Posterior vena cava (tissue), 2 donors: ENCODE data around the gene TRPM5. TPM values are rescaled to one million over a fixed set of nuclear protein-coding genes. Genes with fewer than 3 reads are reported as not detected.

ENCODE experiments used
- DNase-seq: peaks from one replicate; pipeline ENCODE4 v3.0.0-alpha.2; 2020; ENCODE audit warnings: low spot score
- intact Hi-C, 2 donors: fragments of 100-400 bp; cut with DNase I; formaldehyde crosslinking; loops; one replicate each; pipeline versions ENCODE4 v1.14.1 to v1.14.2; 2022 to 2023
- total RNA-seq, 2 donors: library from RNA; stranded (reverse); fragmentation: NEBNext Ultra II Directional; extraction: Animal tissue kit (Norgen Biotek cat#: 25700); gene quantifications; one replicate each; pipeline ENCODE4 v1.2.1, GENCODE V29; 2021
- donor health status: DM: yes; HTN: yes; CAD: no.
- donor health status: DM: yes; HTN: yes; CAD: no.

The TRPM5 gene
- total RNA-seq, 2 donors from 2014 or later, result not detected

DNA sequence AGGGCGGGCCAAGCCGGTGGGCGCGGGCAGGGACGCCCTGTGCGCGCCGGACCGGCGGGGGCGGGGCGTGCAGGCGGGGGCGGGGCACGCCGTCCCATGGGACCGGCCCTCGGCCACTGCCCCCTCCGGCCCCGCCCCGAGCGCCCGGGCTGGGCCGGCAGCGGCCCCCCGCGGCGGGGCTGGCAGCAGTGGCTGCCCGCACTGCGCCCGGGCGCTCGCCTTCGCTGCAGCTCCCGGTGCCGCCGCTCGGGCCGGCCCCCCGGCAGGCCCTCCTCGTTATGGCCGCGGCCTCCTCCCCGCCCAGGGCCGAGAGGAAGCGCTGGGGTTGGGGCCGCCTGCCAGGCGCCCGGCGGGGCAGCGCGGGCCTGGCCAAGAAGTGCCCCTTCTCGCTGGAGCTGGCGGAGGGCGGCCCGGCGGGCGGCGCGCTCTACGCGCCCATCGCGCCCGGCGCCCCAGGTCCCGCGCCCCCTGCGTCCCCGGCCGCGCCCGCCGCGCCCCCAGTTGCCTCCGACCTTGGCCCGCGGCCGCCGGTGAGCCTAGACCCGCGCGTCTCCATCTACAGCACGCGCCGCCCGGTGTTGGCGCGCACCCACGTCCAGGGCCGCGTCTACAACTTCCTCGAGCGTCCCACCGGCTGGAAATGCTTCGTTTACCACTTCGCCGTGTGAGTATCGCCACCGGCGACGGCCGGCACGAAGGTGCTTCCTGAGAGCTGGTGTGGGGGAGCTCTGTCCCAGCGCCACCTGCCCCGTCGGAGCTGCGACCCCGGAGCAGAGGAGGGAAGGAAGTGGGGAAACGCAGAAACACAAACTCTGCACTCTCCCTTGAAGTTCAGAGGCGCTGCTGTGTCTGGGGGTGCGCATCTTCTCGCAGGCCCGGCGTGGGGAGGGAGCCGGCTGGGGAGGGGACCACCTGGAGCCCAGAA is 769 bp upstream of the TRPM5 start, which contains the start of gene KCNQ1:
KCNQ1 (plus strand) TSS at position 188 of the 925 bp plus-strand sequence; CDS start at position 279, 91 bp downstream.
- intact Hi-C loops, result no loop called here

DNA sequence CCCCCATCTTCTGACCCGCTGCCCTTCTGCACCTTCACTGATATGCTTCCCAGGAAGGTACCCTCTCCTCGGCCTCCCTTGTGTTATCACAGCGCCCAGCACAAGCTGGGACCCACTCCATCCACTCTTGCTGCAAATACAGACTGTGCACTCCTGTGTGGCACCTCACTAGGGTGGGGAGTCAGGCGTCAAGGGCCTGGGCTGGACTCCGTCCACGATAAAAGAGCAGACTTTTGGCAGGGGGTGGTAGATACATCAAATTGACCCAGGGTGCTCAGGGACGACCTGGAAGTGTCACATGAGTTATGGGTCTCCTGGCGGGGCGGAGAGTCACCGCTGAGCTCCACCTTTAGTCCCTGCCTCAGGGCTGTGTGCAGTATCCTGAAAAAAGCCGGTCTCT is 908 bp downstream of the TRPM5 start:
- DNase-seq, result peak; percentile 47
- intact Hi-C loops, result loop anchor here in 1 of 2 donors (2.0 kb wide), 1 partner anchor 39 kb away; no protein-coding TSS in a partner anchor

More for the DNA sequence above, 769 bp upstream of the TRPM5 start, which contains the start of gene KCNQ1:
- peak; percentile 80 for DNase-seq

DNA sequence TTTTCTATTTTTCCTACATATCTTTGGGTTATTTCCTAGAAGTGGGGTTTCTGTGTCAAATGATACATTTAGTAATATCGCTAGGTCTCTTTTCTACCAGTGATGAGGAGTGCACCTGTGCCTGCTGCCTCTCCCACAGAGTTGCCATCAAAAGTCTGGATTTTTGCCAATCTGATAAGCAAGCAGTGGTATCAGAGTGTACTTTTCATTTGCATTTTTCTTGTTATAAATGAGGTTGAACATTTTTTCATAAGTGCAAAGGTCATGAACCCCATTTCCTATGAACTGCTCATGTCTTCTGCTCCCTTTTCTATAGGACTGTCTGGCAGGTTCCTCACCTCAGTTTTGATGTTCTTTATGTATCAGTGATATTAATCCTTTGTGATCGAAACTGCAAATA is 1.7 kb downstream of the TRPM5 start:
- intact Hi-C loops, result loop anchor here in 1 of 2 donors (2.0 kb wide), 1 partner anchor 40 kb away; no protein-coding TSS in a partner anchor
- no peak for DNase-seq

DNA sequence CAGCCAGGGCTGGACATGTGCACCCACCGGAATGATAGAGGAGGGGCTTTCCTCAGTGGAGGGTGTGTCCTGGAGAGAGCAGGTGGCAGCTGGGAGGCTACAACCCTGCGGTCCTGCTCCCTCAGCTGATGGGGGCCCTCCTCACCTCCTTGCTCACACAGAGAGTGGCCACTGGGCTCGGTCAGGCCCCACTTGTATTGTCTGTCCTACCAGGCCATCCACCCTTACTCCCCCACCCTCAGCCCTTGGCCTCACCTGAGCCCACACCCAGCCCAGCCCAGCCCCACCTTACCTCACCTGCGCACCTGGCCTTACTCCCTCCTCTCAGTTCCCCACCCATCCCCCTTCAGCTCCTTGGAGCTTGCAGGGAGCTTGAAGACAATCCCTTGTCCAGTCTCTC is 3.1 kb downstream of the TRPM5 start:
- peak; percentile 68 for DNase-seq

DNA sequence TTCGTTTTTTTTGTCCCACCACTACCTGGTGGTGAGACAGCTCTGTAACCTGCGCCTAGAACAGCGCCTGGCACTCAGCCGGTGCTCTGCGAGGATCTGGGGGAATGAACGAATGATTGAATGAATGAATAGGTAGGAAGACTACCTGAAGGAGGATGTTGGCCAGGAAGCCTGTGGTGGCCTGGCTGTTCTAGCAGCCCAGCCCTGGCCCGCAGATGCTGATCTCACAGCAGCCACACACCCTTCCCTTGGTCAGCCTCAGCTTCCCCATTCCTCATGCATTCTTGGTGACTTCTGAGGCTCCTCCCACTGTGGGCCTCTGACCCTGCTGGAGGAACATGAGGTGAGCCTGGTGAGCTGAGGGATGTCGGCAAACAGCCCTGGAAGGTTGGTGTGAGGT is 3.7 kb downstream of the TRPM5 start:
- peak; percentile 57 for DNase-seq
- intact Hi-C loops, result no loop called here

More for the DNA sequence above, 3.1 kb downstream of the TRPM5 start:
- intact Hi-C loops, result no loop called here

DNA sequence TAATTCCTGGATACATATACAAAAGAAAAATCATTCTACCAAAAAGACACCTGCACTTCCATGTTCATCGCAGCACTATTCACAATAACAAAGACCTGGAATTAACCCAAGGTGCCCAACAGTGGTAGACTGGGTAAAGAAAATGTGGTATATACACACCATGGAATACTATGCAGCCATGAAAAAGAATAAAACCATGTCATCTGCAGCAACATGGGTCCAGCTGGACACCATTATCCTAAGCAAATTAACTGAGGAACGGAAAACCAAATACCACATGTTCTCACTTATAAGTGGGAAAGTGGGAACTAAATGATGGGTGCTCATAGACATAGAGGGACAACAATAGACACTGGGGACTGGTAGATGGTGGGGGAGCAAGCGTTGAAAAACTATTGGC is 4.5 kb downstream of the TRPM5 start:
- intact Hi-C loops, result no loop called here
- no peak for DNase-seq

DNA sequence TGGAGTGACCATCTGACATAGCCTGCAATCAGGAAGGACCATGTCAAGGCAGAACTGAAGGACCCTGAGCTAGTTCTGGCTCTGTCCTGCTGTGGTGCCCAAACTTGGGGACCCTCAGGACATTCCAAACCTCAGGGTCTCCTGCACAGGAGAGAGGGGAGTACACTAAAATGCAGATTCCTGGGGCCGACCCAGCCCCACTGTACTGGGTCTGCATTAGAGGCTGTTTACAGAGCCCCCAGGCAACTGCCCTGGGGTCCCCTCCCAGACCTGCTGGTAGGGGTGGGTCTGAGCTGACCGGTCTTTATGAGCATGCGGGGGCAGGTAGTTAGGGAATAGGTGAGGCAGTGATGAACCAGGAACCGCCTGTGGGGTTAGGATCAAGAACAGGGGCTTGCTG is 6.8 kb downstream of the TRPM5 start:
- intact Hi-C loops, result no loop called here
- DNase-seq, result no peak

DNA sequence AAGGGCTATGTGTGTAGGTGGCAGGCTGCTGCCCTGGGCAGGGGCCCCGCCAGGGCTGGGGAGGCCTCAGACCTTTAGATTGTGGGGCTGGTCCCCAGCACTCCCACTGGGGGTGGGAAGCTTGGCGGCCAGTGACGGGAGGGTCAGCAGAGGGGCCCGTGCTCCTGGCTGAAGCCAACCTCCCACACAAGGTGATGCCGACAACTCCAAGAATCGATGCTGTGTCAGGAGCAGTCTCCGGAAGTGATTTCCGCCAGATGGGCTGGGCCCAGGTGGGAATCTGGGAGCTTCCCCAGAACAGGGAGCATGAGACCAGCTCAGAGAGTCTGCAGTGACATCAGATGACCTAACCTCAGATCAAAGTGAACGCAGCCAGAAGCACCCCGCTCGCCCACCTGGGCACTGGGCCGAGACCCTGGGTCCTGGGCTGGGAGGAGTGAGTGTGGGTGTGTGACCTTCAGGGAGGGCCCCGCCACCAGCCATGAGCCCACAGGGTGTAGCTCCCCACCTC is 7.7 kb downstream of the TRPM5 start:
- intact Hi-C loops, result no loop called here
- DNase-seq, result peak; percentile 69

DNA sequence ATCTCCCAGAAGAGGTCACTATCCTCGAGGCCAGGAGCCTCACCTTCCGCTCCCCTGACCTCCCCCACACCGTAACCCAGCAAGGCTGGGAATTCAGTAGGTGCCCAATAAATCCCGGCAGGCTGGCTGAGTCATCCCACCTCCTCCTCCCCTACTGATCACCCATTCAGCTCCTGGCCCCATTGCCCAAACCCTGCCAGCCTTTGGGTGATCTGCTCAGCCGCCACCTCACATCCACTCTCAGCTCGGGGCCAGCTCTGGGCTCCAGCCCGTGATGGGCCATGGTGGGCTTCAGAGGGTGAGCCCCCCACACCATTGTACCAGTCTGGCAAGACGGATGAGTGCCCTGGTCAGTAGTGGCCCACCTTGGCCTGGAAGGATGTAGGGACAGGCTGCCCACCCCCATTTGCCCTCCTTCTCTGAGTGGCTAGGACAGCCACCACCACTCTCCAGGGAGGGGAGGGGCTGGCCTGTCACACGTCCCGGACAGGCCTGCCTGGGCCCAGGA is 8.2 kb downstream of the TRPM5 start:
- intact Hi-C loops, result no loop called here
- peak; percentile 53 for DNase-seq

DNA sequence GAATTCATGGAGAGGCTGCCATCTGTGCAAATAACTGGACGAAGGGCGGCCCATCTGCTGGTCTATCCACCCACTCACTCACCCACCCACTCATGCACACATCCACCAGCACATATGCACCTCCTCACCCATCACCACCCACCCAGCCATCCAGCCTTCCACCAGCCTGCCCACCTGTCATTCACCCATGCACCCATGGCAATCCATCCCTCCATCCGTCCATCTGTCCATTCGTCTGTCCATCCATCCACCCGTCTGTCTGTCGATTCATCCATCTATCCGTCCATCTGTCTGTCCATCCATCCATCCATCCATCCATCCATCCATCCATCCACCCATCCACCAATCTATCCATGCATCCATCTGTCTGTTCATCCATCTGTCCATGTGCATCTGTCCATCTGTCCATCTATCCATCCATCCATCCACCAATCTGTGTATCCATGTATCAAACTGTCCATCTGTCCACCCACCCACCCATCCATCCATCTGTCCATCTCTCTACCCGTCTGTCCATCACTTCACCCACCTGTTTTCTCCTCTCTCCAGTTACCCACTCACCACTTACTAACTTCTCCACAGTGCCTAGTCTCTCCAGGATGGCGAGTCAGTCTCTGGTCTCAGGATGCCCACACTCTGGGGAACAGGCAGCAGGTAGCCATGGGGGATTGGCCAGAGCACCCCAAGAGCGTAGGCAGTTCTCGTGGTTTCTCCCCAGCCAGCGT is 8.9 kb downstream of the TRPM5 start:
- no peak for DNase-seq
- intact Hi-C loops, result no loop called here

DNA sequence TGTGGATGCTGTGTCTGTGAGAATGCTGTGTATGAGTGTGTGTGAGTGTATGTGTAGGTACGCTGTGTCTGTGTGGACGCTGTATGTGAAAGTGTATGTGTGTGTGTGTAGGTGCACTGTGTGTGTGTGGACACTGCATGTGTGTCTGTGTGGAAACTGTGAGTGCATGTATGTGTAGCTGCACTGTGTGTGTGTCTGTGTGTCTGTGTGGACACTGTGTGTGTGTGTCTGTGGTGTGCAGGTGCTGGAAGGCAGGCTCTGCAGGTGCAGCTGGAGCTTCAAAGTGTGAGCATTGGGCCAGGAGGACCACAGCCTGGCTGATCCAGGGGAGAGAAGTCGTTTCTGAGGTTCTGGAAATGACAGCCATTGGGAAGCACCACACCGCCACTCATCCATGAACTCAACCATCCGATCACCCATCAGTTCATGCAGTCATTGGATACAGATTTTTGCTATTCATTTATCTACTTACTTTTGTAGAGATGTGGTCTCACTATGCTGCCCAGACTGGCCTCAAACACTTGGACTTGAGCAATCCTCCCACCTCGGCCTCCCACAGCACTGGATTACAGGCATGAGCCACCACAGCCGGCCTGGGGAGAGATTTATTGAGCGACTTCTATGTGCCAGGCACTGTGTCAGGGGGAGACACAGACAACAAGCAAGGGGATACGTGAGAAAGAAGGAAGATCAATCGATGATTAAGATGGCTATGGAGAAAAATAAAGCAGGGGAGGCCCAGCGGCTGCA is 9.6 kb downstream of the TRPM5 start:
- intact Hi-C loops, result loop anchor here in 1 of 2 donors (1.0 kb wide), 1 partner anchor 28 kb away; no protein-coding TSS in a partner anchor
- peak; percentile 67 for DNase-seq

DNA sequence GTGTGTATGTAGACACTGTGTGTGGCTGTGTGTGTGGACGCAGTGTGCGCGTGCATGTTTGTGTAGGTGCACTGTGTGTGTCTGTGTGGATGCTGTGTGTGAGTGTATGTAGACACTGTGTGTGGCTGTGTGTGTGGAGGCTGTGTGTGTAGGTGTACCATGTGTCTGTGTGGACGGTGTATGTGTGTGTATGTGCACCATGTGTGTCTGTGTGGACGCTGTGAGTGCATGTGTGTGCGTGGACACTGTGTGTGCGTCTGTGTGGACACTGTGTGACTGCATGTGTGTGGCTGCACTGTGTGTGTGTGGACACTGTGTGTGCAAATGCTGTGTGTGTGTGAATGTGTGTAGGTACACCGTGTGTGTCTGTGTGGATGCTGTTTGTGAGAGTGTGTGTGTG is 10.3 kb downstream of the TRPM5 start:
- intact Hi-C loops, result loop anchor here in 1 of 2 donors (1.0 kb wide), 1 partner anchor 28 kb away; no protein-coding TSS in a partner anchor
- DNase-seq, result peak; percentile 62

DNA sequence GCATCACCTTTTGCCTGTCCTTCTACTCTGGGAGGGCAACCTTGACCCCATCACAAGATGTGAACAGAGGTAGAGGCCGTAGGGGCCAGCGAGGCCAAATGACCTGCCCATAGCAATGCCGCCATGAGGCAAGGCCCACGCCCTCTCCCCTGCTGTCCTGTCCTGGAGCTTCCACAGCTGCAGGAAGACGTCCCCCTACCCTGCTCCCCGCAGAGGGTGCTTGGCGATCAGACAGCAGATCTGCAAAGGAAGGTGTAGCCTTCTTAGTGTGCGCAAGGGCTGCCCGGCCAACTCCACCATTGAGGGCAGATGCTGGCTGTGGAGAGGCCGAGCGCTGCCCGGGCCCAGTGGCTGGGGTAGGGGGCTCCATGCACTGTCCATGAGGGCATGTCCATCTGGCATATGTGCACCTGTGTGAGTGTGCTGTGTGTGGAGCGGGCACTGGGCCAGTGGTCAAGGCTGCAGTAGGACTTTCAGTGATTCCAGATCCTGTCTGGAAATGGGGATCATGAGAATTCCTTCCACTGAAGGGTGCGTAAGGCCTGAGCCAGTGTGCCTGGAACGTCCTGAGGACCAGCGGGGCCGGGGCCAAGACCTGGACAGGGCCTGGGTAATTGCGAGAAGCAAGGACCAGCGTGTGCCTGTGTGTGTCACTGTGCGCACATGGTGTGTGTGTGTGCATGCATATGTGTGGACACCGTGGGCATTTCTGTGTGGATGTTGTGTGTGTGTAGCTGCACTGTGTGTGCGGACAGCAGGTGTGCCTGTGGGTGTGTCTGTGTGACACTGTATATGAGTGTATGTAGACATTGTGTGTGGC is 11.0 kb downstream of the TRPM5 start:
- intact Hi-C loops, result no loop called here
- peak; percentile 58 for DNase-seq

DNA sequence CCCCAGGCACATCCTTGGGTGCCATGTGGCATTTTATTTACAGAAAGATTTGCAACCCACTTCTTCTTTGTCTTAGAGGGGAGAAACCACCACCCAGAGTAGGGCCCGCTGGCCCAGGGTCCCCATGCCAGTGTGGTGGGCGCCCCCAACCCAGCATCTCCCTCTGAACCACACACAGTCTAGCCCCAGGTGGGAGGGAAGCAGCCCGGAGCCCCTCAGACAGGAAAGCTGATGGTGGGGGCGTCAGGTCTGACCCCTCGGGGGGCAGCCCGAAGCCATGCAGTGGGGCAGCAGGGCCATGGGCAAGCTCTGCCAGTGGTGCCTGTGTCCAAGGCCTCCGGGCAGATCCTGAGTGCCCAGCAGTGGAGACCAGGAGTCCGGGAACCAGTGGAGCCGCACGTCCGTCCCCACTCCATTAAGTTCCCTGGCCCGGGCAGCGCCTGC is 11.7 kb downstream of the TRPM5 start:
- peak; percentile 71 for DNase-seq
- intact Hi-C loops, result no loop called here

DNA sequence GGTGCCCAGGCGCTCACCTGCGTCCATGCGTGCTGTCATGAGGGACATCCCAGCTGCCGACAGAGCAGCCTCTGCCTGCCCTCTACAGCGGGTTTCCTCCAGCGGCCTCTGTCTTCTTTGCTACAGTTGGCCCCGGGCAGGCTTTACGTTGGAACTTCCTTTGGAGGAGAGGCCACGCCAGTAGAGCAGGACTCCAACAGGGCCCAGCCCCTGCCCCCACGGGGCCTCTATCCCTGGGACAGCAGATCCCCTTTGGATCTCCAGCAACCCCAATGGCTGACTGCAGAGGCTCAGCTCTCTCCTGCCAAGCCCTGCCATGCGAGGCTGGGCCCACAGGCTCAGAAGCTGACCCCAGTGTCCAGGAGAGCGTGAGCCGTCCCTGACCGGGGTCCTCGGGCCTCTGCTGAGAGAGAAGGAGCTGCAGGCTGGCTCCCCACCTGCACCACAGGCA is 12.1 kb downstream of the TRPM5 start:
- intact Hi-C loops, result no loop called here
- peak; percentile 63 for DNase-seq

DNA sequence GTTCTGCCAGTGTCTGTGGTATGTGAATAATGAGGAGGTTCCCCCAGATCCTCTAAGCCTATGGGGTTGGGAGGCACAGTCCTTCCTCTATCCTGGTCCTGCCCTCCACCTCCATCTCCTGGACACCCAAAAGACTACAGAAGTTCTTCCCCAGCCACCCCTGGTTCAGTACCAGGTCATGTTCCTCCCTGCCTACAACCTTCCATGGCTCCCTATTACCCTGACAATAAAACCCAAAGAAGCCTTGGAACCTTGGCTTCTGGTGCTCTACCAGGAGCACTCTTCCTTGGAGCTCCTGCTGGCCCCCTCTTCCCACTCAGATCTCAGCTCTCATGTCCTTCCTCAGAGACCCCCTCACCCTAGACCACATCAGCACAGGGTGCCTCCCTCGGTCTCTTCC is 12.9 kb downstream of the TRPM5 start:
- peak; percentile 10 for DNase-seq
- intact Hi-C loops, result no loop called here

DNA sequence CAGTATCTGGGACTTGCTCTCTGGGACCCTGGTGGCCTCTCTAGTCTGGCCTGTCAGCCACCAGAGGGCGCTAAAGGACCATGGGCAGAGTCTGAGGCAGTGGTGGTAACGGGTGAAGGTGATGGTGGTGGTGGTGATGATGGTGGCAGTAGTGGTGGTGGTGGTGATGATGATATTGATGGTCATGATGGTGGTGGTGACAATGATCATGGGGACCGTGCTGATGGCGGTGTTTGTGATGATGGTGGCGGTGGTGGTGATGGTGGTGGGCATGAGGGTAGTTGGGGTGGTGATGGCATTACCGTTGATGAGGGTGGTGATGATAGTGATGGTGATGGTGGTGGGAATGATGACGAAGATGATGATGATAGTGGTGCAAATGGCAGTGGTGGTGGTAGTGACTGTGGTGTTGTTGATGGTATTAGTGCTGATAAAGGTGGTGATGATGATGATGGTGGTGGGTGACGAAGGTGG is 16.0 kb downstream of the TRPM5 start:
- intact Hi-C loops, result loop anchor here (5.0 kb wide), 2 partner anchors 104 to 464 kb away; no protein-coding TSS in a partner anchor
- DNase-seq, result peak; percentile 92
